Measurements from ENCODE around the gene TCN2.

TCN2 gene

DNA sequence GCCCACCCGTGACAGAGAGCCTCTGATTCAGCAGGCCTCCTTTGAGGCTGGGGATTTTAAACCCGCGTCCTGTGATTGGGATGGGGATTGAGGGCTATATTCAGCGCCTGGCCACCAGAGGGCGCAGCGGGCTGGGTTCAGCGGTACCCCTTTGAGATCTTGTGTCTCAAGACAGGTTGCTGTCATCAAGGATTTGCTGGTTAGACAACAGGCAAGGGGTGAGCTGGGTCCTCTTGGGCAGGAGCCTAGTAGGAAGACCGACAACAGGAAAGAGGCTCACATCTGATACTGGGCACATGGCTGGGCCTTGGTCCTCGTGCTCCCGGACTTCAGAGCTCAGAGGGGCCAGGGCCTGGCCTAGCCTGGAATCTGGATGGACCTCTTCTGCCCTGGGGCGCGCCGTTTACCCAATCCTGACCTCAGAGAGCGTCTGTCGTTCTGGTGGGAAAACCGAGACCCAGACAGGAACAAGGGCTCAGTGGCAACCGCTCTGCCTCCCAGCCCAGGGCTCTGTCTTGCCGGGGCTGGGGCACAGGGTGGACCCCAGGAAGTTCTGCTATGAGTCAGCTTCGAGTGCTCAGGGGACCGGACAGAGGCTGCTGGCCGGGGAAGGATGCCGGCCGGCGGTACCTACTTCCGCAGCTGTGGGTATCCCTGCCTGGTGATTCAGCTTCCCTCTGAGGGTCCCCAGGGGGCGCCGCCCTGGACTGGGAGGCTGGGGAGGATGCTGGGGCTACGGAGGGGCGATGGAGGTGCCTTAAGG is 27.7 kb downstream of the TCN2 start:
- Histone ChIP-seq H3K27ac (ENCODE audit: low read depth, low read length, severe bottlenecking) (peak overlapping the region; percentile 64), H3K4me3 (ENCODE audit: extremely low read depth, insufficient read depth, low read length, poor library complexity, severe bottlenecking) (peak overlapping the region; percentile 49), H3K9me3 (ENCODE audit: control insufficient read depth, low read length) (no peaks in the 10 kb centered on the region), H3K36me3 (ENCODE audit: control insufficient read depth, insufficient read depth, low read length) (no peaks in the 10 kb centered on the region), H3K4me1 (ENCODE audit: control insufficient read depth, insufficient read depth, low read length, poor library complexity, severe bottlenecking) (peaks cover 11% of the 10 kb centered on the region)
- 15 to 19% methylated on average over 28 to 29 of the region's 29 CpGs for WGBS, 2 experiments (ENCODE audit: insufficient coverage in 2 of 2)

DNA sequence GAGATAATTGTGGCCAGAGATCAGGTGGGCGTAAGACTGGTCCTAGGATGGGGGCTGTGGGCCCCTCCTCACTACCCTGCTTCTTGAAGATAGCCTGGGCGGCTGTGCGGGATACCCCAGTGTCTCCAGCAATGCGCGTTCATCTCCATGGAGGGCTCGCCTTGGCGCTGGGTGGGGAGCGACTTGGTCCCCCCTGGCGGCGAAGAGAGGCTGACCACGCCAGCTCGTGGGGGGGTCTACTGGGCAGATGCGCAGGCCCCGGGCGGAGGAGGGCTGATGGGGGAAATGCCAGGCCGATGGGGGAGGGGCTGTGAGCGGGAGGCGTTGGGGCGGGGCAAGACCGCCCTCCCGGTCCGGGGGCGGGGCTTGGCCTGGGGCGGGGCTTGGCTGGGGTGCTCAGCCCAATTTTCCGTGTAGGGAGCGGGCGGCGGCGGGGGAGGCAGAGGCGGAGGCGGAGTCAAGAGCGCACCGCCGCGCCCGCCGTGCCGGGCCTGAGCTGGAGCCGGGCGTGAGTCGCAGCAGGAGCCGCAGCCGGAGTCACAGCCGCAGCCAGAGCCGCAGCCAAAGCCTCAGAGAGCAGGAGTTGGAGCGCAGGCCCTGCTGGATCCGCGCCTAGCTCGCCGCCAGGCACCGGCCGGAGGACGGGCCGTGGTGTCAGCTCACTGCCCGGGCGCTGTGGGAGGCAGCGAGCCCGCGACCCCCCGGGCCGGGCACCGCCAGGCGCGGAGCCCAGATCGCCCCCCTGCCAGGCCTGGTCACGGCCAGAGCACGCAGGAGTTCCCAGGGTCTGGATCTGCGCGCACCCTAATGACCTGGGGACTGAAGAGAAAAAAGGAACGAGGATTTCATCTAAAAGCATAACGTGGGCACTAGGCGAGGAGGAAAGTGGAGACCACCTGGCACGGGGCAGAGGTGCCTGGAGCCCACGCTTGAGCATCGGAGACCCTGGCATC is 28.6 kb downstream of the TCN2 start, which contains the start of gene SLC35E4:
Gene SLC35E4, plus strand, starts transcription at position 509 of the 953 bp plus-strand sequence. CDS start 670 bp downstream, outside the sequence.
- no peaks in the 10 kb centered on the region for H3K36me3 ChIP-seq (ENCODE audit: control insufficient read depth, insufficient read depth, low read length)
- peaks cover 11% of the 10 kb centered on the region for H3K4me1 ChIP-seq (ENCODE audit: control insufficient read depth, insufficient read depth, low read length, poor library complexity, severe bottlenecking)
- peak within 1 kb of the TSS; percentile 49 for H3K4me3 ChIP-seq (ENCODE audit: extremely low read depth, insufficient read depth, low read length, poor library complexity, severe bottlenecking)
- H3K27ac ChIP-seq (ENCODE audit: low read depth, low read length, severe bottlenecking), result peak within 1 kb of the TSS; percentile 64
- H3K9me3 ChIP-seq (ENCODE audit: control insufficient read depth, low read length), result no peaks in the 10 kb centered on the region
- 5% methylated on average over 44 to 66 of the region's 75 CpGs for WGBS, 2 experiments (ENCODE audit: insufficient coverage in 2 of 2)

DNA sequence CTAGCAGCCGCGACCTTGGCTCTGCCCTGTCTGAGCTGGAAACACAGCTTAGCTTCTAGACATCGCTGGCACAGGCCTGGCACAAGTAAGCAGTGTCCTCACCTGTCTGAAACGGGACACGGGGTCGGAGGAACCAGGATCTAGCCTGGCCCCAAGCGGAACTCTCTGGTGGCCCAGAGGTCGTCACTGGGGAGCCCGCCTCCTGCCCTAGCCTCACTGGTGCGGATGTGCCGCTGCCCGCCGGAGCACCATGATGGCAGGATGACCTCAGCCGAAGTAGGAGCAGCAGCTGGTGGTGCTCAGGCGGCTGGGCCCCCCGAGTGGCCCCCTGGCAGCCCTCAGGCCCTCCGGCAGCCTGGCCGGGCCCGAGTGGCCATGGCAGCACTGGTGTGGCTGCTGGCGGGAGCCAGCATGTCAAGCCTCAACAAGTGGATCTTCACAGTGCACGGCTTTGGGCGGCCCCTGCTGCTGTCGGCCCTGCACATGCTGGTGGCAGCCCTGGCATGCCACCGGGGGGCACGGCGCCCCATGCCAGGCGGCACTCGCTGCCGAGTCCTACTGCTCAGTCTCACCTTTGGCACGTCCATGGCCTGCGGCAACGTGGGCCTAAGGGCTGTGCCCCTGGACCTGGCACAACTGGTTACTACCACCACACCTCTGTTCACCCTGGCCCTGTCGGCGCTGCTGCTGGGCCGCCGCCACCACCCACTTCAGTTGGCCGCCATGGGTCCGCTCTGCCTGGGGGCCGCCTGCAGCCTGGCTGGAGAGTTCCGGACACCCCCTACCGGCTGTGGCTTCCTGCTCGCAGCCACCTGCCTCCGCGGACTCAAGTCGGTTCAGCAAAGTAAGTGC is 29.5 kb downstream of the TCN2 start:
- peak overlapping the region; percentile 64 for H3K27ac ChIP-seq (ENCODE audit: low read depth, low read length, severe bottlenecking)
- WGBS, 2 experiments (ENCODE audit: insufficient coverage in 2 of 2), result 86 to 89% methylated on average over 38 to 45 of the region's 45 CpGs
- H3K9me3 ChIP-seq (ENCODE audit: control insufficient read depth, low read length), result no peaks in the 10 kb centered on the region
- no peaks in the 10 kb centered on the region for H3K36me3 ChIP-seq (ENCODE audit: control insufficient read depth, insufficient read depth, low read length)
- H3K4me3 ChIP-seq (ENCODE audit: extremely low read depth, insufficient read depth, low read length, poor library complexity, severe bottlenecking), result peak overlapping the region; percentile 49
- H3K4me1 ChIP-seq (ENCODE audit: control insufficient read depth, insufficient read depth, low read length, poor library complexity, severe bottlenecking), result peaks cover 11% of the 10 kb centered on the region

DNA sequence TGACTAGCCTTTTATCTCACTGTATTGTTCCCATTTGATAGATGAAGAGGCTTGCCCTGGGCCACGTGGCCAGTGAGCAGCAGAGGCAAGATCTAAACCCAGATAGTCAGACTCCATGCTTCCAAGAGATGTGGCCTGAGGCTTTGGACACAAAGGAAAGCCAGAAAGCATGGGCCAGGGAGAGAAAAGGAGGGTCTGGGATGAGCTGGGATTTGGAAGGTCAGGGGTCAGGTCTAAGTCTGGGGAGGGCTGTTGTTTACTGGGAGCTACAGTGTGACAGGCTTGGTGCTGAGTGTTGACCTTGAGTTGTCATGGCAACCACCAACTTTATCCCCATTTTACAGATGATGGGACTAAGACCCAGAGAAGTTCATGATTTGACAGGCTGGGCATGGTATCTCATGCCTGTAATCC is 30.7 kb downstream of the TCN2 start:
- H3K9me3 ChIP-seq (ENCODE audit: control insufficient read depth, low read length), result no peaks in the 10 kb centered on the region
- H3K4me1 ChIP-seq (ENCODE audit: control insufficient read depth, insufficient read depth, low read length, poor library complexity, severe bottlenecking), result peaks cover 11% of the 10 kb centered on the region
- WGBS, 2 experiments (ENCODE audit: insufficient coverage in 2 of 2), result 100% methylated on average over 1 of the region's 1 CpG
- H3K4me3 ChIP-seq (ENCODE audit: extremely low read depth, insufficient read depth, low read length, poor library complexity, severe bottlenecking), result no peak overlapping the region
- H3K27ac ChIP-seq (ENCODE audit: low read depth, low read length, severe bottlenecking), result no peak overlapping the region
- H3K36me3 ChIP-seq (ENCODE audit: control insufficient read depth, insufficient read depth, low read length), result no peaks in the 10 kb centered on the region

DNA sequence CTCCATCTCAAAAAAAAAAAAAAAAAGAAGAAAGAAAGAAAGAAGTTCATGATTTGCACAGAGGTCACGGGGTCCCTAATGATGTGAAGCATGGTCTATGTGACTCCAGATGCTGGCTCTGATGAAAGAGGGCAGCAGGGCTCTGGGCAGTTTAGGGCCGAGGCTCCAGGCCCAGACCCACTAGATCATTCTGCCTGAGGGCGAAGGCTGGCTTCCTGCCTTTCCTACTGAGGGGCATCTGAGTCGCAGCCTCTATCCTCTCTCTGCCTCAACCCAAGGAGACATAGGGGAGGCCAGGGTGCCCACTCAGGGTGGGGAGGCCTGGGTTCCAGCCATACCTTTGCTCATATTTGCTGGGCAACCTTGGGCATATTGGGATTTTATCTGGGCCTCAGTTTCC is 33.4 kb downstream of the TCN2 start:
- Histone ChIP-seq H3K36me3 (ENCODE audit: control insufficient read depth, insufficient read depth, low read length) (no peaks in the 10 kb centered on the region), H3K27ac (ENCODE audit: low read depth, low read length, severe bottlenecking) (no peak overlapping the region), H3K4me3 (ENCODE audit: extremely low read depth, insufficient read depth, low read length, poor library complexity, severe bottlenecking) (no peak overlapping the region), H3K4me1 (ENCODE audit: control insufficient read depth, insufficient read depth, low read length, poor library complexity, severe bottlenecking) (peaks cover 7% of the 10 kb centered on the region), H3K9me3 (ENCODE audit: control insufficient read depth, low read length) (no peaks in the 10 kb centered on the region)
- WGBS, 2 experiments (ENCODE audit: insufficient coverage in 2 of 2), result 94 to 100% methylated on average over 4 of the region's 4 CpGs

DNA sequence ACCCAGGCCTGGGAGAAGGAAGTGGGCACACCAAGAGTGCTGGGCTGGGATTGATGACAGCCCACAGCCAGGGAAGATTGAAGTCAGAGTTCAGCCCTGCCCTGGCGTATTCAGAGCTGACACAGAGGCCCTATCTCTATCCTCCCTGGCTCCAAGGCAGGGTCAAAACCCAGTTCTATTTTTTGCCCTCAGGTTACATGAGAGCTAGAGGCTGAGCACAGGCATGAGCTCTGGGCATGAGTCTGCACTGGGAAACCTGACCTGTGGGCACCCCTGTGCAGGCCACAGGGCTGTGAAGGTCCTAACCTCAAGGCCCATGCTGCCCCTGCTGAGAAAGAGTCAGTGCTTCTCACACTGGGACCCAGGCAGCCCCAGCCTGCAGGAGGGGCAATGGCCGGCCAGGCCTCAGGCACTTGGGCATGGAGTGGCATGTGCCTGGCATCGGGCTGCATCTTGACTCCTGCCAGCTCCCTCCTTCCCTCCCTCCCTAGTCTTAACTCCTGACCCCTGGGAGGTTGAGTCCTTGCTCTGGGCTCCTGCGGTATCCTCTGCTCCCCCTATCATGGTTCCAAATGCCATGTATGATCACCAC is 34.0 kb downstream of the TCN2 start:
- H3K4me3 ChIP-seq (ENCODE audit: extremely low read depth, insufficient read depth, low read length, poor library complexity, severe bottlenecking), result no peak overlapping the region
- WGBS, 2 experiments (ENCODE audit: insufficient coverage in 2 of 2), result 90 to 97% methylated on average over 3 to 4 of the region's 4 CpGs
- no peaks in the 10 kb centered on the region for H3K36me3 ChIP-seq (ENCODE audit: control insufficient read depth, insufficient read depth, low read length)

DNA sequence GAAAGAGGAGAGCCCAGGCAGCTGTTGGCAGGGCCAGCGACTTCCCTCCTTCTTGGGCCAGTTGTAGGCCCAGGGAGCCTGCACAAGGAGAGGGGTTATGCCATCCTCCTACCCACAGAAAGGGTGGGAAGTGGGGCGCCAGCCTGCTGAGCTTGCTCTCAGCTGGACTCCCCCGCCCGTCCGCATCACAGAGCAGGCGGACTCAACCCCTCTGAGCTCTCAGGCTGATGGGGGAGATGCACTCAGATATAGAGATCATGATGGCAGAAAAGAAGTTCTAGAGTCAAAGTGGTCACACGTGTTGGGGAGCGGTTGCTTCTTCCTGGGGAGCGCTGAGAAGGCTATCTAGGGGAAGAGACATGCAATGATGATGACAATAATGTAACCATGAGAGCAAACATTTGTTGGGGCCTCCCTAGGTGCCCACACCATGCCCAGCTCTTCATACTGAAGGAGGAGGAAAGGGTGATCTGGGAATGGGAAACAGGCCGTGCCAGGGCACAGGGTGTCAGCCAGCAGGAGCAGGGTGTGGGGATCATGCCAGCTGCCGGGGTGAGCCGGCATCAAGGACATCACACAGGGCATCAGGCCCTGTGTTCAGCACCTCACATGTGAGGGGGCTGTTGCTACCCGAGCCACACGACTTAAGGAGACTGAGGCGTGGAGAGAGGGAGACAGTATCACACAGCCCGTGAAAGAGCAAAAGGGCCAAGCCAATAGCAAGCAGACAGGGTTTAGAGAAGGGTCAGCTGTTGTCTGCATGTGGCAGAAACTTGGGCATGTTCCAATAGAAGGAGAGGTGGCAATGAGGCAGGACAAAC is 36.3 kb downstream of the TCN2 start:
- 91 to 93% methylated on average over 10 to 12 of the region's 16 CpGs for WGBS, 2 experiments (ENCODE audit: insufficient coverage in 2 of 2)
- Histone ChIP-seq H3K36me3 (ENCODE audit: control insufficient read depth, insufficient read depth, low read length) (no peaks in the 10 kb centered on the region), H3K9me3 (ENCODE audit: control insufficient read depth, low read length) (no peaks in the 10 kb centered on the region), H3K4me1 (ENCODE audit: control insufficient read depth, insufficient read depth, low read length, poor library complexity, severe bottlenecking) (no peaks in the 10 kb centered on the region), H3K27ac (ENCODE audit: low read depth, low read length, severe bottlenecking) (no peak overlapping the region), H3K4me3 (ENCODE audit: extremely low read depth, insufficient read depth, low read length, poor library complexity, severe bottlenecking) (no peak overlapping the region)

More for the DNA sequence above, 34.0 kb downstream of the TCN2 start:
- Histone ChIP-seq H3K9me3 (ENCODE audit: control insufficient read depth, low read length) (no peaks in the 10 kb centered on the region), H3K4me1 (ENCODE audit: control insufficient read depth, insufficient read depth, low read length, poor library complexity, severe bottlenecking) (peaks cover 6% of the 10 kb centered on the region), H3K27ac (ENCODE audit: low read depth, low read length, severe bottlenecking) (no peak overlapping the region)

DNA sequence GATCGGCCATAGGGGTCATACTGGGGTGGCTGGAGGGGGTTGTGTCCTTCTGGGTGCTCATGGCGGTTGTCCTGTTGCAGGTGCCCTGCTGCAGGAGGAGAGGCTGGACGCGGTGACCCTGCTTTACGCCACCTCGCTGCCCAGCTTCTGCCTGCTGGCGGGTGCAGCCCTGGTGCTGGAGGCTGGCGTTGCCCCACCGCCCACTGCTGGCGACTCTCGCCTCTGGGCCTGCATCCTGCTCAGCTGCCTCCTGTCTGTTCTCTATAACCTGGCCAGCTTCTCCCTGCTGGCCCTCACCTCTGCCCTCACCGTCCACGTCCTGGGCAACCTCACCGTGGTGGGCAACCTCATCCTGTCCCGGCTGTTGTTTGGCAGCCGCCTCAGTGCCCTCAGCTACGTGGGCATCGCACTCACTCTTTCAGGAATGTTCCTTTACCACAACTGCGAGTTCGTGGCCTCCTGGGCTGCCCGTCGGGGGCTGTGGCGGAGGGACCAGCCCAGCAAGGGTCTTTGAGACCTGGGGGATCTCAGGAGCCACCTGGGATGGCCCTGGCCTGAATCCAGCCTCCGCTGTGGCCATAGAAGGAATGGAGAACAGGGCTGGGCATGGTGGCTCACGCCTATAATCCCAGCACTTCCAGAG is 39.7 kb downstream of the TCN2 start:
- Histone ChIP-seq H3K4me1 (ENCODE audit: control insufficient read depth, insufficient read depth, low read length, poor library complexity, severe bottlenecking) (no peaks in the 10 kb centered on the region), H3K4me3 (ENCODE audit: extremely low read depth, insufficient read depth, low read length, poor library complexity, severe bottlenecking) (no peak overlapping the region), H3K27ac (ENCODE audit: low read depth, low read length, severe bottlenecking) (no peak overlapping the region), H3K9me3 (ENCODE audit: control insufficient read depth, low read length) (no peaks in the 10 kb centered on the region), H3K36me3 (ENCODE audit: control insufficient read depth, insufficient read depth, low read length) (no peaks in the 10 kb centered on the region)
- 92 to 96% methylated on average over 25 of the region's 25 CpGs for WGBS, 2 experiments (ENCODE audit: insufficient coverage in 2 of 2)

DNA sequence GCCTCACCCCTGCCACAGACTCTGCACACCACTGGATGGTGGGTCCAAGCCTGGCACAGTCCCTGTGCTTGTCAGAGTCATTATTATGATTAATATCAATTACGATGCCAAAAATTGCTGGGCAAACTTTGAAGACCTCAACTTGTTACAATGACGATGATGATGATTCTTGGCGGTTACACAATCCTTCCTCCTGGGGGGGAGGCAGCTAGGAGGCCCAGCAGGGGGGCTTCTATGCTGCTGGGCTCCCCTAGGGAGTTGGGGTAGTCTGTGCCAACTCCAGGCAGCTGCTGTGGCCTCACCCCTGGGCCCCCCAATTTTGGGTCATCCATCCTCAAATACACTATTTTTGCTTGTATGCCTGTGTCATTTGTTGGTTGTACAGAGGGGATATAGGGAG is 40.6 kb downstream of the TCN2 start:
- Histone ChIP-seq H3K27ac (ENCODE audit: low read depth, low read length, severe bottlenecking) (no peak overlapping the region), H3K4me3 (ENCODE audit: extremely low read depth, insufficient read depth, low read length, poor library complexity, severe bottlenecking) (no peak overlapping the region)
- 100% methylated on average over 1 to 3 of the region's 3 CpGs for WGBS, 2 experiments (ENCODE audit: insufficient coverage in 2 of 2)

More for the DNA sequence above, 40.6 kb downstream of the TCN2 start:
- no peaks in the 10 kb centered on the region for H3K4me1 ChIP-seq (ENCODE audit: control insufficient read depth, insufficient read depth, low read length, poor library complexity, severe bottlenecking)
- H3K9me3 ChIP-seq (ENCODE audit: control insufficient read depth, low read length), result no peaks in the 10 kb centered on the region
- no peaks in the 10 kb centered on the region for H3K36me3 ChIP-seq (ENCODE audit: control insufficient read depth, insufficient read depth, low read length)
